Activated CD4-positive, alpha-beta T cell treated with anti-CD3 and anti-CD28 coated beads, Interleukin-2, amount 50 U/mL, for 48 hours (primary cell): Measurements from ENCODE around the gene PDS5B.
"Not testable (repeated sequence)": the region's sequence is repeated elsewhere in the genome, so short reads cannot be mapped to it uniquely, and the experiment has no call there.

Source experiments
- DNase-seq, 2 experiments: peaks; one replicate each; pipeline ENCODE4 v3.0.0-alpha.2; 2020

Gene PDS5B

DNA sequence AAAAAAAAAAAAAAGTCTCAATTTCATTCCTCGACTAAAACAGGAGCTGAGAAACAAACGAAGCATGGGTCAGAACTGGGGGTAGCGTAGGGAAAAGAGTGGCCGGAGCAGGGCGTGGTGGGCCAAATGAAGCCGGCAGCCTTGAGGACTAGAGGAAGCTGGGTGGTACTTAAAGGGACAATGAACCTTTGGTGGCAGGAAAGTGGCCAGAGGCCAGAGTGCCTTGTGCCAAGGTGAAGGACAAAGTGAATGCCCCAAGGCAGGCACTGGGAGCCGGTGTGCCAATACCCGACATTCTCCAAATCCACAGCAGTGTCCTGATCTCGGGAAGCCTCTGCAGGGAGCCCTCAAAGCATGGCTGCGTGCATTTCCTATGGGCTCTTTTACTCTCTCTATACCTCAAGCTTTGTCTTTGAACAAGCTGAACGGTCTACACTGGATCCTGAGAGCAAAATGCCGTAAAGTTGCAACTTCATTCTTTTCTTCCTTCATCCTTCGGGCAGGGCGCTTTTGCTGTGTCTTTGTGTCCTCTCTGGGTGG, 235.0 kb downstream of the PDS5B start:
- no peak for DNase-seq

DNA sequence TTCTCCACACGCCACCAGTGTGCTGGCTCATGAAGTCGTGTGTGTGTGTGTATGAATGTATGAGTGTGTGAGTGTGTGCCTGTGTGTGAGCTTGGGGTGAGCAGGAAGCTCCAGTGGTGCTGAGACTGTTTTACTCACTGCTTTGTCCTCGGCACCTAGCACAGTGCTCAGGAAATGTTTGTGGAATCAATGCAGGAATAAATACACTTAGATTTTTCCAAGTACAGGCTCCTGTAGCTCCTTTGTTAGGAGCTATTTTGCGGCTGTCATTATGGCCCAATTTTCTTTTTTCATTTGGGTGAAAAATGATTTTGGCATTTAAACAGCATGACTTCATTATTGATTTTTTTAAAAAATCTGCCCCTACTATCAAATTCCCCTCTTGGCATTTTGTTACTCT, 236.5 kb downstream of the PDS5B start:
- DNase-seq: no peak

DNA sequence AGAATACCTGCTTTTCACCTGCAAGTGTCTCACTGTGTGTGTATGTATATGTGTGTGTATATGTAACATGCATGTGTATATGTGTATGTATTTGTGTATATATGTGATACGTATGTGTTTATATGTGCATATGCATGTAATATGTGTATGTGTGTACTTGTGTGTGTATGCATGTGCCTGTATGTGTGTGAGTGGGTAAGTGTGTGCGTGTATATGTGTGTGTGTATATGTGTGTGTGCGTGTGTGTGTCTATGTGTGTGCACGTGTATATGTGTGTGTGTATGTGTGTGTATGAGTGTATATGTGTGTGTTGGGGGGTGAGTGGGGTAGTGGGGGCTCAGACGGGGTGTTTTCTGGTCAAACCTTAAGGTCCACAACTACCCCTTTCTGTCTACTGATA, 237.3 kb downstream of the PDS5B start:
- no peak for DNase-seq

DNA sequence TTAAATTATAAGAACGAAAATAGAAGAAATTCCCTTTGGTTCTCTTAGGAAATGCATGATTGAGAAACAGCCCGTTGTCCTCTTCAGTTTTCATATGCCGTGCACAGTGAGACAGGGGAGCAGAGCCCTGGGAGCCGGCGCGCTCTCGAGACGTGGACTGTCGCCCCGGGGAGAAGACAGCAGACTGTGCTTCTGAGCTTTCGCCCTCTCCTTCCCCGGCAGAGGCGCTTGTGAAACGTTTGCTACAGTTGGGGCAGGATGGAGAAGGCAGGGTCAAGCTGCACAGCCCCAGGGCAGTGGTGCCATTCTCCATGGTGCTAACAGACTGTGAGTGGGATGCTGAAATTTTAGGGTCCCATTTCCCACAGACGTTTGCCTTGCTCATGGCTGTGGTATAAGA, 237.8 kb downstream of the PDS5B start:
- no peak for DNase-seq

DNA sequence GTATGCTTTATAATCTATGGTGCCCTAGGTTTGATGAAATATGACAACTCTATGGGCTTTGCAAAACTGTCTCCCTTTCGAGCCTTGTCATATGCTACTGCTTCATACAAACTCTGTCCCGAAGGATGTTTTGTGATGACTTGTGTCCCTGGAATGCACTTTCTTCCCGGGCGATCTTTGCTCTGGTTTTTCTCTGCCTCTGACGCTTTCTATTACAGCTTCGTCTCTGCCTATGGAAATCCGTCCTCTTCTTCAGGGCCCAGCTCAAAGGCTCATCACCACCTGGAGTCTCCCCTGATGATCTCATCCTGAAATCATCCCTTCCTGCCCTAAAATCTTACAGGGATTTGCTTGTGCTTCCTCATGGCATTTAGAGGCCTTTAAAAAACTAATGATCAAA, 238.4 kb downstream of the PDS5B start:
- DNase-seq: no peak

DNA sequence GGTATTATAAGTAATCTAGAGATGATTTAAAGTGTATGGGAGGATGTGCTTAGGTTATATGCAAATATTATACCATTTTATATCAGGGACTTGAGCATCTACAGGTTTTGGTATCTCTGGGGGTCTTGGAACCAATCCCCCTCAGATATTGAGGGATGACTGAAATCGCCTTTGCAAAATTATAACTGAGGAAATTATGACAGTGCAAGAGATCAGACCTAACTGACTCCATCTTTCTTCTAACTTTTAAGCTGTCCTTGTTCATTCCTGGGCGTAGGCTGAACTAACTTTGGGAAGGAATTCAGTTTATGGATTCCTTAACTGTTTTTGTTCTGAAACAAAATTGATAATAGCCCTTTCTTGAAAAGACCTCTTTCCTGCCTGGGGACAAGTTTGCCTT, 239.2 kb downstream of the PDS5B start:
- DNase-seq: no peak

DNA sequence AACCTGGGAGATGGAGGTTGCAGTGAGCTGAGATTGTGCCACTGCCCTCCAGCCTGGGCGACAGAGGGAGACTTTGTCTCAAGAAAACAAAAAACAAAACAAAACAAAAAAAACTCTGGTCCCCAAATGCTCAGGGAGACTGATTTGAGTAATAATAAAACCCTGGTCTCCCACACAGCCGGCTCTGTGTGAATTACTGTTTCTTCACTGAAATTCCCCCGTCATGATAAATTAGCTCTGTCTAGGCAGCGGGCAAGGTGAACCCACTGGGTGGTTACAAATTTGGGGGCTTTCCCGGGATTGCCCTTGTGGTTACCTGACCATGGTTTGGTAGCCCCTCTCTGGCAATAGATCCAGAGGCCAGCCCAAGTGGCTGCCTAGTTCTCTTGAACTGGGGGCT, 240.1 kb downstream of the PDS5B start:
- DNase-seq: not testable (repeated sequence)
